ENCODE measurements around the gene DNAAF8.

GRCh38 chr16:4713663-4714501 lies 20.5 kb upstream of the DNAAF8 start:
- TF ChIP-seq POLR2A (IDR thresholded peaks at IDR 0.05; ENCODE audit: low read length) = no peak
- no peak for TF ChIP-seq GATA1 (IDR thresholded peaks at IDR 0.05; ENCODE audit: low read depth, low read length)
